ENCODE measurements around the gene CAST. TPM values are rescaled to one million over a fixed set of nuclear protein-coding genes. Genes with fewer than 3 reads are reported as not detected.

Gene CAST
- total RNA-seq, 2 experiments from 2014 or later = 149 to 152 TPM

GRCh38 chr5:96648593-96648992 is 13.6 kb upstream of the CAST start:
- Mint-ChIP-seq H3K9me3 (ENCODE audit: insufficient read depth) (no peaks in the 10 kb centered on the region), H3K27ac (no peak overlapping the region), H3K4me1 (ENCODE audit: low read depth) (peaks cover 3% of the 10 kb centered on the region), H3K27me3 (ENCODE audit: low read depth) (peaks cover 34% of the 10 kb centered on the region), H3K36me3 (ENCODE audit: low read depth) (no peaks in the 10 kb centered on the region), H3K4me3 (no peak overlapping the region)
- POLR2A ChIA-PET = no interaction called here
- no peak for ATAC-seq
- CTCF ChIA-PET = no interaction called here
- DNase-seq = no peak

GRCh38 chr5:96649251-96649662 is 12.9 kb upstream of the CAST start:
- DNase-seq (no peak), ATAC-seq (no peak)
- Mint-ChIP-seq H3K27me3 (ENCODE audit: low read depth) (peaks cover 36% of the 10 kb centered on the region), H3K27ac (no peak overlapping the region), H3K4me1 (ENCODE audit: low read depth) (peaks cover 5% of the 10 kb centered on the region), H3K9me3 (ENCODE audit: insufficient read depth) (no peaks in the 10 kb centered on the region), H3K36me3 (ENCODE audit: low read depth) (no peaks in the 10 kb centered on the region), H3K4me3 (no peak overlapping the region)
- ChIA-PET POLR2A (no interaction called here), CTCF (no interaction called here)

- H3K36me3 Mint-ChIP-seq (ENCODE audit: low read depth) = no peaks in the 10 kb centered on the region
- H3K27ac Mint-ChIP-seq = no peak overlapping the region
- H3K9me3 Mint-ChIP-seq (ENCODE audit: insufficient read depth) = no peaks in the 10 kb centered on the region
- DNase-seq (no peak), ATAC-seq (no peak)
- POLR2A ChIA-PET = no interaction called here
- no peak overlapping the region for H3K4me3 Mint-ChIP-seq
- H3K27me3 Mint-ChIP-seq (ENCODE audit: low read depth) = peaks cover 41% of the 10 kb centered on the region
- peaks cover 9% of the 10 kb centered on the region for H3K4me1 Mint-ChIP-seq (ENCODE audit: low read depth)
- CTCF ChIA-PET = no interaction called here
Observed at GRCh38 chr5:96649681-96650540, 12.3 kb upstream of the CAST start.

- ChIA-PET POLR2A (no interaction called here), CTCF (interaction anchor here (0.6 to 3.6 kb wide), 6 partner anchors 11 to 176 kb away, joined by 3 to 17 read pairs (median 4); partner anchors contain the start of gene CAST)
- Mint-ChIP-seq H3K4me3 (no peak overlapping the region), H3K4me1 (ENCODE audit: low read depth) (peaks cover 20% of the 10 kb centered on the region), H3K27me3 (ENCODE audit: low read depth) (peaks cover 47% of the 10 kb centered on the region), H3K27ac (no peak overlapping the region), H3K9me3 (ENCODE audit: insufficient read depth) (no peaks in the 10 kb centered on the region), H3K36me3 (ENCODE audit: low read depth) (no peaks in the 10 kb centered on the region)
- ATAC-seq (no peak), DNase-seq (no peak)
Observed at GRCh38 chr5:96651047-96651446, 11.1 kb upstream of the CAST start.

- no peaks in the 10 kb centered on the region for H3K36me3 Mint-ChIP-seq (ENCODE audit: low read depth)
- DNase-seq (no peak), ATAC-seq (peak; percentile 47)
- H3K27me3 Mint-ChIP-seq (ENCODE audit: low read depth) = peaks cover 50% of the 10 kb centered on the region
- ChIA-PET CTCF (interaction anchor here (0.8 to 3.6 kb wide), 6 partner anchors 10 to 175 kb away, joined by 3 to 17 read pairs (median 5); partner anchors contain the start of gene CAST), POLR2A (interaction anchor here (1.7 kb wide), 1 partner anchor 10 kb away, joined by 7 read pairs; the partner anchor contains the start of gene CAST)
- peaks cover 31% of the 10 kb centered on the region for H3K4me1 Mint-ChIP-seq (ENCODE audit: low read depth)
- no peak overlapping the region for H3K27ac Mint-ChIP-seq
- no peak overlapping the region for H3K4me3 Mint-ChIP-seq
- no peaks in the 10 kb centered on the region for H3K9me3 Mint-ChIP-seq (ENCODE audit: insufficient read depth)
Observed at GRCh38 chr5:96651948-96652753, 10.0 kb upstream of the CAST start.

GRCh38 chr5:96652769-96653454 is 9.3 kb upstream of the CAST start:
- Mint-ChIP-seq H3K4me1 (ENCODE audit: low read depth) (peaks cover 36% of the 10 kb centered on the region), H3K36me3 (ENCODE audit: low read depth) (no peaks in the 10 kb centered on the region), H3K27ac (no peak overlapping the region), H3K9me3 (ENCODE audit: insufficient read depth) (no peaks in the 10 kb centered on the region), H3K27me3 (ENCODE audit: low read depth) (peaks cover 48% of the 10 kb centered on the region), H3K4me3 (no peak overlapping the region)
- no peak for DNase-seq
- ChIA-PET CTCF (interaction anchor here (1.4 to 3.6 kb wide), 4 partner anchors 9 to 39 kb away, joined by 4 to 17 read pairs (median 5); partner anchors contain the start of gene CAST), POLR2A (interaction anchor here (1.7 kb wide), 1 partner anchor 9 kb away, joined by 7 read pairs; the partner anchor contains the start of gene CAST)
- no peak for ATAC-seq

- no peaks in the 10 kb centered on the region for H3K9me3 Mint-ChIP-seq (ENCODE audit: insufficient read depth)
- ChIA-PET CTCF (interaction anchor here (1.1 to 3.6 kb wide), 4 partner anchors 8 to 49 kb away, joined by 3 to 17 read pairs (median 4); partner anchors contain the start of gene CAST), POLR2A (no interaction called here)
- peaks cover 54% of the 10 kb centered on the region for H3K27me3 Mint-ChIP-seq (ENCODE audit: low read depth)
- no peak overlapping the region for H3K27ac Mint-ChIP-seq
- H3K4me3 Mint-ChIP-seq = no peak overlapping the region
- H3K4me1 Mint-ChIP-seq (ENCODE audit: low read depth) = peaks cover 38% of the 10 kb centered on the region
- DNase-seq (no peak), ATAC-seq (no peak)
- no peaks in the 10 kb centered on the region for H3K36me3 Mint-ChIP-seq (ENCODE audit: low read depth)
Observed at GRCh38 chr5:96654209-96654608, 8.0 kb upstream of the CAST start.

GRCh38 chr5:96655085-96655484 is 7.1 kb upstream of the CAST start:
- Mint-ChIP-seq H3K27ac (peak overlapping the region; percentile 7), H3K36me3 (ENCODE audit: low read depth) (no peaks in the 10 kb centered on the region), H3K4me1 (ENCODE audit: low read depth) (peaks cover 40% of the 10 kb centered on the region), H3K9me3 (ENCODE audit: insufficient read depth) (no peaks in the 10 kb centered on the region), H3K4me3 (no peak overlapping the region), H3K27me3 (ENCODE audit: low read depth) (peaks cover 51% of the 10 kb centered on the region)
- ChIA-PET POLR2A (no interaction called here), CTCF (interaction anchor here (0.5 to 1.6 kb wide), 5 partner anchors 29 to 74 kb away, joined by 3 to 5 read pairs (median 3); no protein-coding TSS in a partner anchor)
- ATAC-seq (no peak), DNase-seq (no peak)

- peaks cover 52% of the 10 kb centered on the region for H3K27me3 Mint-ChIP-seq (ENCODE audit: low read depth)
- ATAC-seq = no peak
- POLR2A ChIA-PET = no interaction called here
- peaks cover 44% of the 10 kb centered on the region for H3K4me1 Mint-ChIP-seq (ENCODE audit: low read depth)
- no peak for DNase-seq
- no peaks in the 10 kb centered on the region for H3K36me3 Mint-ChIP-seq (ENCODE audit: low read depth)
- no peaks in the 10 kb centered on the region for H3K9me3 Mint-ChIP-seq (ENCODE audit: insufficient read depth)
- no peak overlapping the region for H3K4me3 Mint-ChIP-seq
- no peak overlapping the region for H3K27ac Mint-ChIP-seq
- CTCF ChIA-PET = interaction anchor here (0.5 to 1.6 kb wide), 5 partner anchors 28 to 74 kb away, joined by 3 to 5 read pairs (median 3); no protein-coding TSS in a partner anchor
Observed at GRCh38 chr5:96655506-96655905, 6.7 kb upstream of the CAST start.

- DNase-seq (peak; percentile 76), ATAC-seq (peak; percentile 11)
- H3K4me3 Mint-ChIP-seq = peak overlapping the region; percentile 32
- H3K4me1 Mint-ChIP-seq (ENCODE audit: low read depth) = peaks cover 52% of the 10 kb centered on the region
- H3K27ac Mint-ChIP-seq = peak overlapping the region; percentile 36
- no peaks in the 10 kb centered on the region for H3K9me3 Mint-ChIP-seq (ENCODE audit: insufficient read depth)
- H3K27me3 Mint-ChIP-seq (ENCODE audit: low read depth) = peaks cover 42% of the 10 kb centered on the region
- POLR2A ChIA-PET = no interaction called here
- CTCF ChIA-PET = interaction anchor here (0.7 to 1.0 kb wide), 2 partner anchors 30 to 46 kb away, joined by 3 read pairs; no protein-coding TSS in a partner anchor
- no peaks in the 10 kb centered on the region for H3K36me3 Mint-ChIP-seq (ENCODE audit: low read depth)
Observed at GRCh38 chr5:96657068-96657467, 5.1 kb upstream of the CAST start.

- Mint-ChIP-seq H3K27me3 (ENCODE audit: low read depth) (peaks cover 36% of the 10 kb centered on the region), H3K4me1 (ENCODE audit: low read depth) (peaks cover 56% of the 10 kb centered on the region), H3K9me3 (ENCODE audit: insufficient read depth) (no peaks in the 10 kb centered on the region), H3K36me3 (ENCODE audit: low read depth) (peaks cover 3% of the 10 kb centered on the region), H3K27ac (no peak overlapping the region), H3K4me3 (no peak overlapping the region)
- no peak for DNase-seq
- ChIA-PET POLR2A (no interaction called here), CTCF (no interaction called here)
- ATAC-seq = no peak
Observed at GRCh38 chr5:96658272-96658671, 3.9 kb upstream of the CAST start.
